CD4-positive, CD25-positive, alpha-beta regulatory T cell (primary cell): ENCODE measurements around the gene PRKD1. TPM values are rescaled to one million over a fixed set of nuclear protein-coding genes. Genes with fewer than 3 reads are reported as not detected.
A peak's percentile ranks its signal among the peaks of the same experiment; 100 is the strongest.

Source experiments
- ATAC-seq, 2 donors: fragments of 150-1000 bp; cut with Tn5 transposase; one replicate each; pipeline ENCODE4 v1.10.0; 2021; ENCODE audit warnings: low read depth in 2 of 2, moderate number of reproducible peaks in 2 of 2, moderate library complexity in 1 of 2
- DNase-seq, 3 donors: peaks; one replicate each; pipeline versions ENCODE4 v3.0.0 to v3.0.0-alpha.2; 2012 to 2022; ENCODE audit warnings: mixed read lengths in 1 of 3
- H3K27ac ChIP-seq: one replicate; pipeline ENCODE4 v1.7.0; 2013; ENCODE audit warnings: mild to moderate bottlenecking, low read length; ENCODE audit not compliant: insufficient read depth, poor library complexity, severe bottlenecking
- H3K27me3 ChIP-seq: one replicate; pipeline ENCODE4 v1.7.0; 2013; ENCODE audit warnings: low read length; ENCODE audit not compliant: control insufficient read depth, insufficient read depth
- H3K36me3 ChIP-seq: one replicate; pipeline ENCODE4 v1.7.0; 2013; ENCODE audit warnings: mild to moderate bottlenecking, low read length, moderate library complexity; ENCODE audit not compliant: control insufficient read depth, insufficient read depth
- H3K4me1 ChIP-seq: 2 replicates; pipeline ENCODE4 v1.7.0; 2013; ENCODE audit warnings: mild to moderate bottlenecking, low read length; ENCODE audit not compliant: insufficient read depth, control insufficient read depth, poor library complexity, severe bottlenecking
- H3K4me3 ChIP-seq: one replicate; pipeline ENCODE4 v1.7.0; 2013; ENCODE audit warnings: low read depth, mild to moderate bottlenecking, low read length, moderate library complexity
- H3K9me3 ChIP-seq, 2 experiments: 1 replicate in 1 of 2; 2 replicates in 1 of 2; pipeline ENCODE4 v1.7.0; 2013; ENCODE audit warnings: low read length in 2 of 2, mild to moderate bottlenecking in 1 of 2, moderate library complexity in 1 of 2; ENCODE audit not compliant: control insufficient read depth in 2 of 2
- H3K27ac Mint-ChIP-seq, 3 donors: one replicate each; pipeline ENCODE4 v1.8.0; 2020 to 2022; ENCODE audit warnings: mild to moderate bottlenecking in 3 of 3, mixed read lengths in 3 of 3, moderate library complexity in 2 of 3
- H3K27me3 Mint-ChIP-seq: one replicate; pipeline ENCODE4 v1.8.0; 2022; ENCODE audit warnings: mild to moderate bottlenecking, mixed read lengths
- H3K36me3 Mint-ChIP-seq: one replicate; pipeline ENCODE4 v1.8.0; 2020; ENCODE audit warnings: mixed read lengths
- H3K4me1 Mint-ChIP-seq, 4 donors: one replicate each; pipeline ENCODE4 v1.8.0; 2020 to 2022; ENCODE audit warnings: mixed read lengths in 4 of 4, mild to moderate bottlenecking in 1 of 4
- H3K4me3 Mint-ChIP-seq, 4 donors: one replicate each; pipeline ENCODE4 v1.8.0; 2020 to 2022; ENCODE audit warnings: mild to moderate bottlenecking in 4 of 4, mixed read lengths in 4 of 4, moderate library complexity in 3 of 4
- H3K9me3 Mint-ChIP-seq, 7 donors: one replicate each; pipeline ENCODE4 v1.8.0; 2020 to 2022; ENCODE audit warnings: mixed read lengths in 7 of 7, mild to moderate bottlenecking in 3 of 7, moderate library complexity in 2 of 7
- polyA plus RNA-seq, 4 donors: library from polyadenylated mRNA; unstranded; fragments of 300-500 nt; fragmentation: Illumina TruSeq; gene quantifications; one replicate each; pipeline ENCODE4 v1.2.3, GENCODE V29; 2021
- total RNA-seq: library from RNA; stranded (reverse); gene quantifications from one replicate; pipeline ENCODE4 v1.2.3, GENCODE V29; 2022

Gene PRKD1
- total and polyA plus RNA-seq, 5 donors from 2014 or later, result not detected

DNA sequence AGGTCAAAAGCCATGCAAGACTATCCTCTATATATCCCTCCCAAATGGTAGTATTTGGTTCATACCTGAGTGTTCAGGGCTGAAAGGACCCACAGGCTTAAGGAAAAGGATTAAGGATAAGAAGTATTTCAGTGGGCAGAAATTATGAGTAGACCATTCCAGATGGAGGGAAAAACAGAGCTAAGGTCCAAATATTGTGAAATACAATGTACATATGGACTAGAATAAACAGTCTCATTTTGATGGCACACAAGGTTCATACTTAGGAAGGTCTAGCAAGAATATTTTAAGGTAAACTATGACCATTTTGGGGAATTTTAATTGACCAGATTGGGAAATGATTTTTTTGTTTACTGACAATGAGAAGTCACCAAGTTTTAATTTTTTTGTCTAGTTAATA, 124.6 kb downstream of the PRKD1 start:
- Histone ChIP-seq H3K27me3 (no peaks in the 10 kb centered on the region), H3K4me1 (no peaks in the 10 kb centered on the region), H3K27ac (no peak overlapping the region), H3K36me3 (no peaks in the 10 kb centered on the region), H3K4me3 (no peak overlapping the region), H3K9me3 (peaks cover 0 to 3% of the 10 kb centered on the region in 2 experiments)
- Mint-ChIP-seq H3K36me3 (no peaks in the 10 kb centered on the region), H3K27ac (no peak overlapping the region), H3K4me3 (no peak overlapping the region), H3K27me3 (no peaks in the 10 kb centered on the region), H3K9me3 (peaks cover 3 to 17% (median 9%) of the 10 kb centered on the region in 7 donors), H3K4me1 (no peaks in the 10 kb centered on the region)
- ATAC-seq (no peak), DNase-seq (no peak)

DNA sequence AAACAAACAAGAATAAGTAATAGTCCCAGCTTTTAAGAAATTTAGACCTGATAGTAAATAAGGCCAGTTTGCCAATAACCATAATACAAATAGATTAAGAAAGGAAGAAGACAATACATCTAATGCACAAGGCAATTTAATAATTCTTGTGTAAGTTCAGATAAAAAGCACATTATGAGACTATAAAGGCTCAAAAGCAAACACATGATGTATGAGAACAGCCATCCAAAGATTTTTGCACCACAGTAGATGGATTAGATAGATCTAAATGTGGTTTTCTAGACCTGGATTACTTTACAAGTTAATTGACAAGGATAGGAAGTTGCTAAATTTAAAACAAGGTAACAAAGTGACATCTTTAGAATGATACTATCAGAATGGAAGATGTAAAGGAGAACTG, 125.4 kb downstream of the PRKD1 start:
- ATAC-seq (no peak), DNase-seq (no peak)
- Mint-ChIP-seq H3K4me3 (no peak overlapping the region), H3K27ac (no peak overlapping the region), H3K36me3 (no peaks in the 10 kb centered on the region), H3K9me3 (peaks cover 3 to 19% (median 7%) of the 10 kb centered on the region in 7 donors), H3K4me1 (no peaks in the 10 kb centered on the region), H3K27me3 (no peaks in the 10 kb centered on the region)
- Histone ChIP-seq H3K4me3 (no peak overlapping the region), H3K4me1 (no peaks in the 10 kb centered on the region), H3K9me3 (peaks cover 0 to 3% of the 10 kb centered on the region in 2 experiments), H3K36me3 (no peaks in the 10 kb centered on the region), H3K27ac (no peak overlapping the region), H3K27me3 (no peaks in the 10 kb centered on the region)

DNA sequence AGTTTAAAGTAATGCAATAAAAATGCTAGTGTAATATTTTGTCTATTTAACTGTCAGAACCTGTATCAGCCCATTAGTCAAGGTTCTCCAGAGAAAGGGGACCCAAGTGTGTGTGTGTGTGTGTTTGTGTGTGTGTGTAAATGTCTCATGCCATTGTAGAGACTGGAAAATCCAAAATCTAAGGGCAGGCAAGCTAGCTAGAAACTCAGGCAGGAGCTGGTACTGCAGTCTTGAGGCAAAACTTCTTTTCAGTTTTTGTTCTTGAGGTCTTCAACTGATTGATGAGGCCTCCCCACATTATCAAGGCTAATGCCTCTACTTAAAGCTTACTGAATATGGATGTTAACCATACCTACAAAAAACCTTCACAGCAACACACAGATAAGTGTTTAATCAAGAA, 126.7 kb downstream of the PRKD1 start:
- H3K9me3 Mint-ChIP-seq, result peaks cover 2 to 14% (median 6%) of the 10 kb centered on the region in 7 donors
- H3K36me3 Mint-ChIP-seq, result no peaks in the 10 kb centered on the region

DNA sequence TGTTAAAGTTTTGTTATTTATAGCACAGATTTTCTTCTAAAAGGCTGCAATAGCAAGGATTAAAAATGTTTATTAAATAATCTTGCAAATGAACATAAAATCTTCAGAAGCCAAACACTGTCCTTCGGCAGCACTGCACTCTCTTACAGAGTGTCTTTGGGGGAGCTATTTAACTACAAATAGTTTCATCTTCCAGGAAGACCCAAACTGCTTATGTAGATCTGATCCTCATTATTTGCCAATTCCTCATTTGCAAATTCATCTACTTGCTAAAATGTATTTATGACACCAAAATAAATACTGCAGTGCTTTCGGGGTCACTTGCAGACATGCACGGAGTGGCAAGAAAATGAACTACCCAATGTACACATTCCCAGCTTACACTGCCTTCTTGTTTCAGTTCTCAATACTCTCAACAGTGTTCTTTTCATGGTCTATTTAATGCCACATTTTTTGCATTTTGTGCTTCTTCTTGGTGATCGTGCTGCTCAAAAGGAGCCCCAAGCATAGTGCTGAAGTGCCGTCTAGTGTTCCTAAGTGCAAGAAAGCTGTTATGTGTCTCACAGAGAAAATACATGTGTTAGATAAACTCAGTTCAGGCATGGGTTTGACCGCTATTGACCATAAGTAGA, 128.1 kb downstream of the PRKD1 start:
- no peak overlapping the region for H3K4me3 Mint-ChIP-seq
- H3K27ac Mint-ChIP-seq, result no peak overlapping the region
- ATAC-seq, result no peak

More for the DNA sequence above, 126.7 kb downstream of the PRKD1 start:
- no peak for ATAC-seq
- Histone ChIP-seq H3K27me3 (no peaks in the 10 kb centered on the region), H3K4me3 (no peak overlapping the region), H3K27ac (no peak overlapping the region), H3K4me1 (no peaks in the 10 kb centered on the region), H3K36me3 (no peaks in the 10 kb centered on the region), H3K9me3 (peaks cover 0 to 3% of the 10 kb centered on the region in 2 experiments)
- no peak overlapping the region for H3K4me3 Mint-ChIP-seq
- H3K27me3 Mint-ChIP-seq, result no peaks in the 10 kb centered on the region
- H3K4me1 Mint-ChIP-seq, result no peaks in the 10 kb centered on the region
- no peak for DNase-seq
- no peak overlapping the region for H3K27ac Mint-ChIP-seq

GRCh38 chr14:29798811-29799210, 128.8 kb downstream of the PRKD1 start:
- Histone ChIP-seq H3K36me3 (no peaks in the 10 kb centered on the region), H3K27ac (no peak overlapping the region), H3K4me3 (no peak overlapping the region), H3K27me3 (no peaks in the 10 kb centered on the region), H3K9me3 (peaks cover 0 to 3% of the 10 kb centered on the region in 2 experiments), H3K4me1 (no peaks in the 10 kb centered on the region)
- ATAC-seq (no peak), DNase-seq (no peak)
- Mint-ChIP-seq H3K27me3 (no peaks in the 10 kb centered on the region), H3K27ac (no peak overlapping the region), H3K4me3 (no peak overlapping the region), H3K36me3 (no peaks in the 10 kb centered on the region), H3K4me1 (no peaks in the 10 kb centered on the region), H3K9me3 (peaks cover 0 to 11% (median 3%) of the 10 kb centered on the region in 7 donors)

More for the DNA sequence above, 128.1 kb downstream of the PRKD1 start:
- Histone ChIP-seq H3K9me3 (peaks cover 0 to 3% of the 10 kb centered on the region in 2 experiments), H3K36me3 (no peaks in the 10 kb centered on the region), H3K27ac (no peak overlapping the region), H3K4me1 (no peaks in the 10 kb centered on the region), H3K27me3 (no peaks in the 10 kb centered on the region), H3K4me3 (no peak overlapping the region)
- peaks cover 0 to 11% (median 3%) of the 10 kb centered on the region in 7 donors for H3K9me3 Mint-ChIP-seq
- no peaks in the 10 kb centered on the region for H3K36me3 Mint-ChIP-seq
- H3K4me1 Mint-ChIP-seq, result no peaks in the 10 kb centered on the region
- no peaks in the 10 kb centered on the region for H3K27me3 Mint-ChIP-seq
- no peak for DNase-seq

DNA sequence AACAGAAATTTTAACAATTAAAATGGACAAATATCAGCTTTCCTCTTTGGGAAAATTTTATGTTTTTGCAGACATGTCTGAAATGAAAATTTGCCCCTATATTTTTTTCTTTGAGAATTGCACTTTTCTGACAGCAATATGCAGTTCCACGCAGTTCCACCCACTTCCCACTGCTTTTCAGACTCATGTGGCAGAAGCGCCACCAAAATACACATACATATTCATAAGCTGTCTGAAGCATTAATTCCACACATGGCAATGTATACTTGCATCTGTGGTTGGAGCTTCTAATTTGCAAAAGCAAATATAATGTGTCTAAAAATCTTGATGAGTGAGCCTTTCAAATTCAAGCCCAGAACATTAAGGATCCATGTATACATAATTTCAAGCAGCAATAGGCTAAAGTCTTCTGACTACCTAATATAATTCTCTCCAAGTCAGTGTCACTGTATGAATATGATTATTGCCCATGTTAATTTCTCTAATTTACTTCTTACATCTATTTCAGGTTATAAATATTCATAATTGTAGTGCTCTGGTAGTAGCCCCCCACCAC, 129.5 kb downstream of the PRKD1 start:
- Histone ChIP-seq H3K4me3 (no peak overlapping the region), H3K4me1 (no peaks in the 10 kb centered on the region), H3K27me3 (no peaks in the 10 kb centered on the region), H3K27ac (no peak overlapping the region), H3K9me3 (peaks cover 0 to 3% of the 10 kb centered on the region in 2 experiments), H3K36me3 (no peaks in the 10 kb centered on the region)
- no peak overlapping the region for H3K4me3 Mint-ChIP-seq
- H3K4me1 Mint-ChIP-seq, result no peaks in the 10 kb centered on the region
- no peaks in the 10 kb centered on the region for H3K27me3 Mint-ChIP-seq
- no peak overlapping the region for H3K27ac Mint-ChIP-seq
- ATAC-seq (no peak), DNase-seq (no peak)
- H3K9me3 Mint-ChIP-seq, result peaks cover 0 to 11% (median 3%) of the 10 kb centered on the region in 7 donors
- H3K36me3 Mint-ChIP-seq, result no peaks in the 10 kb centered on the region

- H3K27ac ChIP-seq, result no peak overlapping the region
- H3K9me3 ChIP-seq, result no peaks in the 10 kb centered on the region
- H3K4me1 ChIP-seq, result no peaks in the 10 kb centered on the region
- ATAC-seq, result no peak
- Mint-ChIP-seq H3K36me3 (no peaks in the 10 kb centered on the region), H3K4me1 (no peaks in the 10 kb centered on the region), H3K4me3 (no peak overlapping the region), H3K9me3 (peaks cover 0 to 8% (median 3%) of the 10 kb centered on the region in 7 donors), H3K27ac (no peak overlapping the region), H3K27me3 (no peaks in the 10 kb centered on the region)
- DNase-seq, result no peak
- no peak overlapping the region for H3K4me3 ChIP-seq
- H3K27me3 ChIP-seq, result no peaks in the 10 kb centered on the region
- no peaks in the 10 kb centered on the region for H3K36me3 ChIP-seq
Observed at GRCh38 chr14:29796853-29797252, 130.8 kb downstream of the PRKD1 start.

DNA sequence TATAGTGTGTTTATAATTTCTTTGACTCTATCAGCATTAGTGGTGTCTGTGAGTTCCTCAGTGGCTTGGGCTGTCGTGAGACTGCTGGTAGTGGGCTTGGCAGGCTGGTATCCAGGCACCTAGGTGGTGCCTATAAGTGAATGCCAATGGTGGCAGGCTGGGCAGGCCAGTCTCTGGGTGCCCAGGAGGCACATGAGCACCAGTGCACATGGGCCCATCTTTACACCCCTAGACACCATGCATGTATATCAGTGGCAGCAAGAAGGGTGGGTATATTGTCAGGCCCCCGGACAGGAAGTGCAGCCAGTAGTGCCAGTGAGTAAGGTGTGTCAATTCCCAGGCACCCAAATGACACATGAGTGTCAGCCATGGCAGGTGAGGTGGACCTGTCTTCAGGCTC, 138.2 kb downstream of the PRKD1 start:
- Mint-ChIP-seq H3K36me3 (no peaks in the 10 kb centered on the region), H3K27ac (peak overlapping the region in 1 of 3 donors; percentile 70), H3K4me1 (peaks cover 0 to 4% (median 0%) of the 10 kb centered on the region in 4 donors), H3K27me3 (no peaks in the 10 kb centered on the region), H3K4me3 (no peak overlapping the region), H3K9me3 (peaks cover 3 to 16% (median 13%) of the 10 kb centered on the region in 7 donors)
- no peak for ATAC-seq
- no peak overlapping the region for H3K4me3 ChIP-seq
- no peak overlapping the region for H3K27ac ChIP-seq
- H3K9me3 ChIP-seq, result peaks cover 6 to 14% of the 10 kb centered on the region in 2 experiments
- H3K36me3 ChIP-seq, result no peaks in the 10 kb centered on the region
- H3K27me3 ChIP-seq, result no peaks in the 10 kb centered on the region
- no peak for DNase-seq
- H3K4me1 ChIP-seq, result no peaks in the 10 kb centered on the region
